ENCODE results near the gene HYI.
"Not testable (repeated sequence)": the region's sequence is repeated elsewhere in the genome, so short reads cannot be mapped to it uniquely, and the experiment has no call there.

HYI gene

DNA sequence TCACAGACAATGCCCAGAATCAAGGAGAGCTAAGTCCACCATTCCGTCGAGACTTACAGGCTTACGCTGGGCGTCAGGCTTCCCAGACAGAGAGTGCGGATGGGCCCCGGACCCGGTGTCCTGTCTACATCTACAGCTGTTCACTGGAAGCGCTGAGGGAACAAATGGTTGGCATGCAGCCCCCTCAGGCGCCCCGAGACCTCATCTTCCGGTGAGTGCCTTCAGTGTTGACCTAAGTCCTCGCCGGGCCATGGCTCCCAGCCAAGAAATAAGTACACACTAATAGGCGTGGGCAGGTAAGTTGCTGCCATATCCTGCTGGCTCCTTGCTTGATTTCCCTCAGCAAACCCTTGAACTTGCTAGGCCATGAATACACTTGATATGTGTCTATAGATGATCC lies 26.2 kb downstream of the HYI start:
- no peak for FAIRE-seq

DNA sequence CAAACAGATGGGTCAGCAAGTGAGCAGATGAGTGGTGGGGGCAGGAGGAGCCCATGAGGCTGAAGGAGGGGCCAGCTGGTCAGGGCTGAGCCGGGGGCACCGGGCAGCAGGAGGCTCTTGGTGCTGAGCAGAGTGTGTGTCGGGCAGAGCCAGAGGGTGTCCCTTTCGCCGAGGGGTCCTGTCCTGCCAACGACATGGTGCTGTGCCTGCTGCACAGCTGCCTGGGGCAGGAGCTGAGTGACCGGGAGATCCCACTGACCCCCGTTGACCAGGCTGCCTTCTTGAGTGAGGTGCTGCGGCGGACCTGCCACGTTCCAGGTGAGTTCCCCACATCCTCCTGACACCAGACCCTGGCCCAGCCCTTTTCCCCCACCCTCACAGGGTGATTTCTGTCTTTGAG lies 27.5 kb downstream of the HYI start:
- no peak for FAIRE-seq

- no peak for FAIRE-seq
These were observed 28.7 kb downstream of the HYI start for GRCh38 chr1:43425045-43425444.

DNA sequence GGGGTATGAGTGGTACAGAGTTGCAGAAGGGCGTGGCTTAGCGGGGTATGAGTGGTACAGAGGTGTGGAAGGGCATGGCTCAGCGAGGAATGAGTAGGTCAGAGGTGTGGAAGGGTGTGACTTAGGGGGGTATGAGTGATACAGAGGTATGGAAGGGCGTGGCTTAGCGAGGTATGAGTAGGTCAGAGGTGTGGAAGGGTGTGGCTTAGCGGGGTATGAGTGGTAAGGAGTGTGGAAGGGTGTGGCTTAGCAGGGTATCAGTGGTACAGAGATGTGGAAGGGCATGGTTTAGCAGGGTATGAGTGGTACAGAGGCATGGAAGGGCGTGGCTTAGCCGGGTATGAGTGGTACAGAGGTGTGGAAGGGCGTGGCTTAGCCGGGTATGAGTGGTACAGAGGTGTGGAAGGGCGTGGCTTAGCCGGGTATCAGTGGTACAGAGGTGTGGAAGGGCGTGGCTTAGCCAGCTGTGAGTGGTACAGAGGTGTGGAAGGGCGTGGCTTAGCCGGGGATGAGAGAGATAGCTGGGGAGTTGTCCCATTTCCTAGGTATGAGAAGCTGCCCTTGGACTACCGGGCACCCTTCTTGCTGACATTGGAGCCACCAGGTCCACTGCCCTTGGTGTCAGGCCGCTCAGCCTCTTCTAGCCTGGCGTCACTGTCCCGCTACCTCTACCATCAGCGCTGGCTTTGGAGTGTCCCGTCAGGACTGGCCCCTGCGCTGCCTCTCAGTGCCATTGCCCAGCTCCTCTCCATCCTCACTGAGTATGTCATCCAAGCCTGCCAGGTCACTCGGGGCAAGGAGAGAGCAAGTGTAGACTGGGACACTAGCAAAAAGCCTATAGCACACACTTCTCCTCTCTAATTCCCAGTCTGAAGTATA lies 29.8 kb downstream of the HYI start:
- FAIRE-seq, result no peak

- FAIRE-seq, result no peak
These were observed 30.6 kb downstream of the HYI start for GRCh38 chr1:43422995-43423671.

DNA sequence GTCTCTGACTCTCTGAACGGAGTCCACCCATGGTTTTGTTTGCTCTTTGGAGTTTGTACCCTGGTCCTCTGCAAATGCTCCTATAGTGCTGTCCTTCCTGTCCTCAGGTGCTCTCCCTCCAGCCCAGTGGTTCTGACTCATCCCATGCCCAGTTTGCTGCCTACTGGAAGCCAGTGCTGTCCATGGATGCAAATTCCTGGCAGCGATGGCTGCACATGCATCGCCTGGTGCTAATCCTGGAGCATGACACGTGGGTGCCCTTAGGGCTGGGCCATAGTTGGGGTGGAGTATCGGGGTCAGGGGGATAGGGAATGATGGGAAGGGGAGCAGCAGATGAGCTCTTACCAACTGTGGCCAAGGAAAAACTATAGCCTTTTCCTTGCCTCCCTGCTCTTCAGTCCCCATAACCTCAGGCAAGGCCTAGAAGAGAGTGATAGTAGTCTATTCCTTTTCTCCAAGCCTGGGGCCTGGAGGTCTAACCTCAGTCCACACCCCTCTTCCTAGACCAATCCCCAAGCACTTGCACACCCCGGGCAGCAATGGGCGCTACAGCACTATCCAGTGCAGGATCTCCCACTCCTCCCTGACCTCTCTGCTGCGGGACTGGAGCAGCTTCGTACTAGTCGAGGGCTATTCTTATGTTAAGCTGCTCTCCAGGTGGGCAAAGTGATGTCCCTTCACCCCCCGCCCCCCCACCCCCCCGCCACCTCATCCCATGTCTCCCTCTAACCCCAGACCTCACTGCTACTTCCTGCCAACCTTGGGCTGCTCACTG lies 31.6 kb downstream of the HYI start:
- FAIRE-seq, result no peak

- FAIRE-seq, result no peak
These were observed 32.3 kb downstream of the HYI start for GRCh38 chr1:43421396-43421795.

DNA sequence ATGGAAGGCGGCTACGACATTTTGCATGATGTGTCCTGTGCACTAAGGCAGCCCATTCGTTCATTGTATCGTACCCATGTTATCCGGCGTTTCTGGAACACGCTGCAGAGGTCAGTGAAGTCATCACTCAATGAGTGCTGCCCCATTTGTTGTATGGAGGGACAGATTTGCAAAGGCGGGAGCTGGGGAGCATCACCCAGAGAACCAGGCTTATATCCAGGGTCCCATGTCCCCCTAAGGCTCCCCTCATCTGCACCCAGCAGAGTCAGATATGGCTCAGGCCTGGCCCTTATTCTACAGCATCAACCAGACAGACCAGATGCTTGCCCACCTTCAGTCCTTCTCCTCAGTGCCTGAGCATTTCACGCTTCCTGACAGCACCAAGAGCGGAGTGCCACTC lies 32.9 kb downstream of the HYI start:
- no peak for FAIRE-seq

DNA sequence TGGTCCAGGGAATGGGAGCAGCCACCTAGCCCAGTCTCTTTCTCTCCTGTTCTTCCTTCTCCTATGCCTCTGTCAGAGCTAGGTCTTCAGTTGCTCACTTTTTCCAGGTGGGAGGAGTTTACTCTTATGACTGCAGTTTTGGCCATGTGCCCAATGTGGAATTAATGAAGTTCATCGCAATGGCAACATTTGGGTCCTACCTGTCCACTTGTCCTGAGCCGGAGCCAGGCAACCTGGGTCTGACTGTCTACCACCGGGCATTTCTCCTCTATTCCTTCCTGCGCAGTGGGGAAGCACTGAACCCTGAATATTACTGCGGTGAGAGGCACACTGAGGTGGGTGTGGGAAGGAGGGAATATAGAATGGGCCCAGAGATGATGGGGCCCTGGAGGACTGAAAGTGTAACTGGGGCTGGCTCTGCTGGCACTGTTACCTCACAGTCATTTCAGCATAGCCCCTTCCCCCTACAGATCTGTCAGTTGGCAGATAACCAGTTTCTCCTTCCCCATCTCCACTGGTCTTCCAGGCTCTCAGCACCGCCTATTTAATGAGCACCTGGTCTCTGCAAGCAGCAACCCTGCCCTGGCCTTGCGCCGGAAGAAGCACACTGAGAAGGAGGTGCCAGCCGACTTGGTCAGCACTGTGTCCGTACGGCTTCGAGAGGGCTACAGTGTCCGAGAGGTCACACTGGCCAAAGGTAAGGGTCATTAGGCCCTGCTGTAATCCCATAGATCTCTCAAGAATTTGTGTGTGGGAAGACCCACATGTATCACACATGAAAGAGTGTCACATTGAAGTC lies 33.9 kb downstream of the HYI start:
- FAIRE-seq, result no peak

GRCh38 chr1:43418858-43419257 lies 34.9 kb downstream of the HYI start:
- FAIRE-seq, result no peak

GRCh38 chr1:43415901-43416300 lies 37.8 kb downstream of the HYI start:
- no peak for FAIRE-seq

DNA sequence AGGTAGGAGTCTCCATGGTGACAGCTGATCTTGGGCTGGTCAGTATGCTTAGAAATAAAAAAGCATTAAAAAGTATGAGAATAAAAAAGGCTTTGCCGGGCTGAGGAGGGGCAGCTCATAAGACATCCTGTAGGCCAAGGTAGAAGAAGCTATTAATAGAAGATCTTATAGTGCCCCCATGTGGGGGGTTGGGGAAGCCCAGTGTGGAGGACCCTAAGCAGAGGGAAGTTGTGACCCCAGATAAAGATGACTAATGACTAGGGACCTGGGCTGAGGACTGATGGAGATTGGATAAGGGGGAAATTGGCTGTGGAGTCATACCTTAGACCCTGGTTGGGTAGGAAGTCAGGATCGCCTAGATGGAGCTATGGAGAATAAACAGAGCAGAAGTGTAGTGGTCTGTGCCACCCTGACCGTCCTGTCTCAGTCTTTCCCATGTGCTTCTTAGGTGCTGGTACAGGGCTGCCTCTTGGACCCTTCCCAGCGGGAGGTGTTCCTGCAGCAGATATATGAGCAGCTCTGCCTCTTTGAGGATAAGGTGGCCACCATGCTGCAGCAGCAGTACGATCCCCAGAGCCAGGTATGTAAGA lies 39.0 kb downstream of the HYI start:
- no peak for FAIRE-seq

- not testable (repeated sequence) for FAIRE-seq
These were observed 40.3 kb downstream of the HYI start for GRCh38 chr1:43413426-43413825.

- no peak for FAIRE-seq
These were observed 43.2 kb downstream of the HYI start for GRCh38 chr1:43410571-43410970.

GRCh38 chr1:43405876-43406234 lies 47.9 kb downstream of the HYI start:
- FAIRE-seq, result no peak

GRCh38 chr1:43405219-43405875 lies 48.4 kb downstream of the HYI start:
- FAIRE-seq, result no peak

- no peak for FAIRE-seq
These were observed 49.4 kb downstream of the HYI start for GRCh38 chr1:43404353-43404752.

DNA sequence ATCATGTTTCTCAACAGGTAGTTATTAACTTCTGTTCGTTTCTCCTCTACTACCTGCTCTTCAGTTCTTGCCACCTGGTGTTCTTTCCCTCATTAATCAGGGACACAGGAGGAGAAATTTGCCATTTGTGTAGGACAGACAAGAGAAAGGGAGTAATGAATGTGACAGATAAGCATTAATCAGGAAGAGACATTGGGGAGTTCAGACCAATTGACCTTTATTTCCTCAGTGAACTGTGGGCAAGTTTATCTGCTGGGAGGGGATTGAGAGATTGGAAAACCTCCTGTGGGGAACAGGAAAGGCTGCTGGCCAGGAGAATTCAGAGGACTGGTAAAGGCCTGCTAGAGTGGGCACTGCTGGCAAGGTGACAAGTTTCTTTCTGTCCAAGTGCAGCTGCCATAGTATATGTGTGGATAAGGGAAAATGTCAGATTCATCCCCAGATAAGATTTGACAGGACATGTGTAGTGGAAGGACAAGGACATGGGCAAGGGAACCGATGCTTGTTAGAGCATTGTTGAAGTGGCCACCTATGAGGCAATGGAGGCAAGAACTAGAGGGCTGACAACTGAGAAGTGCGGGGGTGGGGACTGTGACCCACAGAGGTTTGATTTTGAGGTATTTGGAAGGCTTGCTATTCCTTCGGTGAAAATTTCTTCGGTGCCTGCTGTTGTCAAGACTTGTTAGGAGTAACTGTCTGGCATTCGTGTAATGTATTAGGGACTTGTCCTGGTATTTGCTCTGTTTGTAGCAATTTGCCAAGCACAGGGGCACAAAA lies 51.5 kb downstream of the HYI start:
- no peak for FAIRE-seq

Data from endometrium (tissue), 2 donors.